GM12878 (cell line): ENCODE data around the gene POLE3. TPM values are rescaled to one million over a fixed set of nuclear protein-coding genes. Genes with fewer than 3 reads are reported as not detected.
A peak's percentile ranks its signal among the peaks of the same experiment; 100 is the strongest.

Experiments
- ATAC-seq: fragments of 200-7000 bp; cut with Tn5 transposase; 3 replicates; pipeline ENCODE4 v1.9.1; 2020; ENCODE audit warnings: mild to moderate bottlenecking, moderate library complexity
- BruUV-seq: library from RNA; stranded (reverse); fragments of 400-500 nt; replicated peaks from 2 replicates; lab custom pipeline; 2021; lab: Mats Ljungman, UMichigan
- CTCF ChIA-PET: fragments of 300-600 bp; sonication (Branson Sonifier 250); formaldehyde crosslinking; extraction: SDS; loops from one replicate; lab custom pipeline; 2021; ENCODE audit warnings: inconsistent platforms; lab: Yijun Ruan, JAX
- POLR2A ChIA-PET: fragments of 350-600 bp; formaldehyde crosslinking; extraction: SDS; loops from one replicate; lab custom pipeline; 2021; ENCODE audit warnings: inconsistent platforms; lab: Charles Lee
- RAD21 ChIA-PET: fragments of 300-600 bp; sonication (Branson Sonifier 250); formaldehyde crosslinking; loops from one replicate; lab custom pipeline; 2023; ENCODE audit warnings: antibody characterized with exemption; ENCODE audit not compliant: unreplicated experiment; lab: Charles Lee
- SMC1A ChIA-PET: fragments of 300-600 bp; sonication (Branson Sonifier 250); formaldehyde crosslinking; loops from one replicate; lab custom pipeline; 2023; ENCODE audit not compliant: unreplicated experiment, uncharacterized antibody; lab: Charles Lee
- DNase-seq: peaks from one replicate; pipeline ENCODE4 v3.0.0-alpha.2; 2011; ENCODE audit warnings: low read depth, low spot score
- FAIRE-seq: peaks from 3 replicates; lab custom pipeline; 2011; peaks lifted over from hg19 to GRCh38; lab: Jason Lieb, UNC
- H2AFZ ChIP-seq: 2 replicates; pipeline ENCODE4 v1.6.0; 2011; ENCODE audit warnings: low read depth, low read length, control low read depth; ENCODE audit not compliant: control insufficient read depth
- H3K27ac ChIP-seq: 2 replicates; pipeline ENCODE4 v1.5.1; 2011; ENCODE audit warnings: control low read depth; ENCODE audit not compliant: control insufficient read depth, insufficient read depth
- H3K27me3 ChIP-seq, 2 experiments: replicated peaks in 1 of 2; 2 replicates each; pipeline versions ENCODE4 v1.6.0 to v1.6.1; 2011; ENCODE audit warnings: low read length in 1 of 2; ENCODE audit not compliant: control insufficient read depth in 2 of 2, insufficient read depth in 2 of 2
- H3K36me3 ChIP-seq, 2 experiments: 2 replicates each; pipeline ENCODE4 v1.5.1; 2011; ENCODE audit warnings: low read length in 1 of 2; ENCODE audit not compliant: control insufficient read depth in 2 of 2, insufficient read depth in 2 of 2
- H3K4me1 ChIP-seq: 2 replicates; pipeline ENCODE4 v1.6.1; 2011; ENCODE audit warnings: mild to moderate bottlenecking, low read length, moderate library complexity, mixed read lengths; ENCODE audit not compliant: control insufficient read depth, insufficient read depth
- H3K4me2 ChIP-seq: 2 replicates; pipeline ENCODE4 v1.6.0; 2011; ENCODE audit warnings: control low read depth; ENCODE audit not compliant: control insufficient read depth, insufficient read depth
- H3K4me3 ChIP-seq: fragments of 200-600 bp; sonication (generic); 2 replicates; pipeline ENCODE4 v1.5.1; 2016
- H3K79me2 ChIP-seq: 2 replicates; pipeline ENCODE4 v1.6.0; 2011; ENCODE audit warnings: low read length; ENCODE audit not compliant: control insufficient read depth, insufficient read depth
- H3K9ac ChIP-seq: 2 replicates; pipeline ENCODE4 v1.8.0; 2011; ENCODE audit warnings: low read length, control low read depth, mixed read lengths; ENCODE audit not compliant: control insufficient read depth, insufficient read depth
- H3K9me3 ChIP-seq: replicated peaks from 3 replicates; pipeline ENCODE4 v1.5.1; 2011; ENCODE audit warnings: mild to moderate bottlenecking, low read length; ENCODE audit not compliant: control insufficient read depth, insufficient read depth
- H4K20me1 ChIP-seq: 2 replicates; pipeline ENCODE4 v1.6.0; 2011; ENCODE audit not compliant: control insufficient read depth, insufficient read depth
- BCL3 ChIP-seq: IDR thresholded peaks from 2 replicates; pipeline ENCODE4 v1.6.1; 2011; ENCODE audit warnings: borderline replicate concordance, low read depth, mild to moderate bottlenecking, moderate library complexity, low read length; ENCODE audit not compliant: insufficient read depth, poor library complexity, severe bottlenecking
- EGR1 ChIP-seq, 2 experiments: IDR thresholded peaks; 1 replicate in 1 of 2; 2 replicates in 1 of 2; pipeline ENCODE4 v1.6.1; 2011 to 2012; ENCODE audit warnings: low read depth in 2 of 2, low read length in 2 of 2, borderline replicate concordance in 1 of 2, mild to moderate bottlenecking in 1 of 2, moderate library complexity in 1 of 2
- HSF1 ChIP-seq: fragments of 150-350 bp; IDR thresholded peaks from 2 replicates; pipeline ENCODE4 v1.6.1; 2014; ENCODE audit warnings: mild to moderate bottlenecking, low read depth, low read length
- NBN ChIP-seq: fragments of 450-650 bp; IDR thresholded peaks from 2 replicates; pipeline ENCODE4 v1.6.1; 2016
- PAX8 ChIP-seq: fragments of 450-650 bp; IDR thresholded peaks from 2 replicates; pipeline ENCODE4 v1.6.1; 2017; ENCODE audit warnings: mild to moderate bottlenecking, moderate library complexity
- PRDM15 ChIP-seq: fragments of 450-650 bp; formaldehyde crosslinking; IDR thresholded peaks from 2 replicates; pipeline ENCODE4 v1.4.0; 2020; ENCODE audit warnings: mild to moderate bottlenecking, moderate library complexity
- SIX5 ChIP-seq: IDR thresholded peaks from 2 replicates; pipeline ENCODE4 v1.6.1; 2011; ENCODE audit warnings: mild to moderate bottlenecking, low read depth, low read length, moderate library complexity; ENCODE audit not compliant: severe bottlenecking
- SPI1 ChIP-seq: IDR thresholded peaks from 2 replicates; pipeline ENCODE4 v1.6.1; 2011; ENCODE audit warnings: low read depth, mild to moderate bottlenecking, low read length, moderate library complexity, borderline replicate concordance; ENCODE audit not compliant: insufficient read depth
- SREBF2 ChIP-seq: IDR thresholded peaks from 2 replicates; pipeline ENCODE4 v1.6.1; 2012; ENCODE audit warnings: mild to moderate bottlenecking, low read length
- TCF3 ChIP-seq: IDR thresholded peaks from 2 replicates; pipeline ENCODE4 v1.6.1; 2012; ENCODE audit warnings: low read depth, mild to moderate bottlenecking, low read length, borderline replicate concordance; ENCODE audit not compliant: insufficient read depth
- USF2 ChIP-seq: IDR thresholded peaks from 2 replicates; pipeline ENCODE4 v1.6.1; 2011; ENCODE audit warnings: low read depth, low read length, improper control_type of control experiment, borderline replicate concordance
- YBX1 ChIP-seq: fragments of 450-650 bp; IDR thresholded peaks from 2 replicates; pipeline ENCODE4 v1.6.1; 2016; ENCODE audit warnings: antibody characterized with exemption
- WGBS: methylation state at CpG from one replicate; pipeline ENCODE4 v1.1.6; 2016; ENCODE audit warnings: low lambda C conversion rate; ENCODE audit not compliant: insufficient replicate concordance, insufficient coverage; ENCODE audit errors: missing lambda C conversion rate; 5-methylcytosine and 5-hydroxymethylcytosine counted together
- in situ Hi-C: fragments of 300-500 bp; cut with MboI; formaldehyde crosslinking; loops from 9 replicates; pipeline ENCODE4 v1.14.3; 2018; ENCODE audit warnings: mixed read lengths
- intact Hi-C: fragments of 100-400 bp; cut with micrococcal nuclease; formaldehyde crosslinking; loops from one replicate; pipeline ENCODE4 v1.14.2; 2022; ENCODE audit not compliant: unreplicated experiment
- polyA plus RNA-seq, 11 experiments: library from polyadenylated mRNA; depleted of rRNA in 4 of 11; unstranded in 6 of 11; stranded (reverse) in 5 of 11; fragments of >200 nt; fragmentation: Nextera tagmentation in 4 of 11; fragmentation: Illumina TruSeq in 1 of 11; extraction: Ambion mirVana in 4 of 11; extraction: Trizol in 1 of 11; gene quantifications; 1 replicate in 1 of 11; 2 replicates in 10 of 11; pipeline versions ENCODE4 v1.2.1 to v1.2.3, GENCODE V29; 2011 to 2016; ENCODE audit warnings: inconsistent platforms in 2 of 11, missing spikeins in 2 of 11, low read depth in 1 of 11
- total RNA-seq, 4 experiments: library from RNA; depleted of rRNA in 3 of 4; stranded (reverse); fragments of >200 nt in 3 of 4; fragmentation: Illumina TruSeq in 1 of 4; extraction: Trizol in 1 of 4; gene quantifications; 2 replicates each; pipeline versions ENCODE4 v1.2.1 to v1.2.3, GENCODE V29; 2013 to 2021

Gene POLE3
- total and polyA plus RNA-seq, 10 of the 15 experiments (the other 5 are each of a cell fraction or from before 2014, with no cell fraction given), result 40.8 to 116 (median 80.2) TPM

GRCh38 chr9:113399646-113400200 lies 10.8 kb downstream of the POLE3 start:
- no peak for ATAC-seq
- Histone ChIP-seq H3K4me3 (no peak overlapping the region), H3K27ac (no peak overlapping the region), H3K4me2 (peak overlapping the region; percentile 69), H3K4me1 (no peaks in the 10 kb centered on the region), H3K27me3 (no peaks in the 10 kb centered on the region), H3K79me2 (no peaks in the 10 kb centered on the region; the same call in 1 of the 2 replicates), H3K9ac (no peak overlapping the region), H3K36me3 (no peaks in the 10 kb centered on the region), H4K20me1 (no peaks in the 10 kb centered on the region), H3K9me3 (no peaks in the 10 kb centered on the region), H2AFZ (no peak overlapping the region)
- SMC1A ChIA-PET, result interaction anchor here (0.7 to 3.8 kb wide), 7 partner anchors 11 to 258 kb away, joined by 3 to 12 read pairs (median 5); partner anchors contain the start of genes C9orf43, CDC26, FKBP15 and POLE3
- intact Hi-C loops (loop anchor here (2.0 to 10.0 kb wide), 5 partner anchors 23 to 1055 kb away; partner anchors contain the start of genes HDHD3 and WDR31), in situ Hi-C loops (no loop called here)
- CTCF ChIA-PET, result interaction anchor here (0.8 to 9.2 kb wide), 10 partner anchors 10 to 257 kb away, joined by 3 to 96 read pairs (median 9); partner anchors contain the start of genes C9orf43, CDC26, POLE3 and PRPF4
- no peak for FAIRE-seq
- 100% methylated on average over 3 of the region's 3 CpGs for WGBS
- BruUV-seq, result no TSS peak
- DNase-seq, result no peak
- POLR2A ChIA-PET, result interaction anchor here (0.6 to 2.8 kb wide), 4 partner anchors 10 to 167 kb away, joined by 3 to 12 read pairs (median 6); partner anchors contain the start of genes CDC26 and HDHD3
- RAD21 ChIA-PET, result interaction anchor here (1.7 to 1.8 kb wide), 2 partner anchors 10 to 258 kb away, joined by 5 to 6 read pairs; partner anchors contain the start of genes C9orf43 and POLE3
- TF ChIP-seq HSF1 (no peak), SREBF2 (no peak), NBN (no peak), EGR1 (IDR thresholded peaks at IDR 0.05; ENCODE audit: borderline replicate concordance in 1 of 2, low read depth in 2 of 2, low read length in 2 of 2) (no peak), SPI1 (no peak), SIX5 (no peak), TCF3 (no peak), USF2 (no peak), PAX8 (no peak), YBX1 (no peak), PRDM15 (CRISPR knock-in tag) (no peak), BCL3 (no peak)
